ENCODE data around the gene OSBPL2. TPM values are rescaled to one million over a fixed set of nuclear protein-coding genes. Genes with fewer than 3 reads are reported as not detected.

OSBPL2 gene
- total RNA-seq, 1 experiment from 2014 or later, result 36.9 TPM

DNA sequence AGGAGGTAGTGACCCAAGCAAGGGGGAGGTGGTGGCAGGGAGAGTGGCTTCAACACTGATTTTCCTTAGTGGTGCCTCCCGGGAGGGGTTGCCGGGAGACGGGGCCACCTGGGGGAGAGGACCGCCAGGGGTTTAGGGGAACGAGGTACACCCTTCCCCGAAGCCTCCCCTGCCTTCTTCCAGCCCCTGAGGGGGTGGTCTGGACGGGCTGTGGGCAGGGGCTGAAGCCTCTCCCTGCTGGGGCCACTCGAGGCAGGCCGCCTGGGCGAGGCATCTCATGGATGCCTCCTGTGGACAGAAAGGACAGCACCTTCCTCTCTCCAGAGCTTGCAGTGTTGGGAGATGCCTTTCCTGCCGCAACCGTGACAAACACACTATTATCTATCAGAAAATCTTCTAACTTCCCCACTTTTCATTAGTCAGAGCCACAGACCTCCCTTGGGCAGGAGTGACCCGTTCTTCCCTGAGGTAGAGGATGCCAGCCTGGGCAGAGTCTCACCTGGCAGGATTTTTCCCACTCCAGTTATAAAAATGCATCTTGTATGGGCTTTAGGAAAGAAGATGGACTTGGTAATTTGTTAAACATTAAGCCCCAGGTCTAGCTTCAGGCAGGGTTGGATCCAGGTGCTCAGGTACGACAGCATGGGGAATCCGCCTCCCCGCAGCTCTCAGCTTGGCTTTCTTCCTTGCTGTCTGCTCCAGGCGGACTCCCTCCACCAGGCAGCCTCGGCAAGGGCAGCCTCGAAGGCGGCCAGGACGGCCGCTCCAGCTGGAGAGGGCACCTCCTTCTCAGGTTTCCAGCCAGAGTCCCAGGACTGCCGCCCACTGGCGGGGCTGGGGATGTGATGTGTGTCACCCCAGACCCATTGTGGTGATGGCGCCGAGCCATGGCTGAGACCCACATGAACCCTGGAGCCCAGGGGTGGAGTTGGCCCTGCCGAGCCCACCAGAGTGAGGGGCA lies 29.2 kb upstream of the OSBPL2 start:
- RAD21 ChIA-PET (ENCODE audit: low non-redundant PET in 1 of 2, low total read pairs in 2 of 2, uncharacterized antibody in 2 of 2, unreplicated experiment in 2 of 2), result no interaction called here
- Histone ChIP-seq H4K20me1 (ENCODE audit: insufficient read depth) (no peaks in the 10 kb centered on the region), H3K9me2 (ENCODE audit: insufficient read depth) (no peaks in the 10 kb centered on the region), H3K4me1 (ENCODE audit: control insufficient read depth in 1 of 2, insufficient read depth in 2 of 2, low read length in 2 of 2) (peaks cover 0 to 5% of the 10 kb centered on the region in 2 experiments; a peak in 1 of 4 replicates), H2AFZ (ENCODE audit: low read depth, low read length, poor library complexity, severe bottlenecking) (no peak overlapping the region), H3K36me3 (ENCODE audit: control insufficient read depth in 1 of 2, insufficient read depth in 2 of 2, low read length in 2 of 2) (peaks cover 0 to 3% of the 10 kb centered on the region in 2 experiments; a peak in 1 of 4 replicates), H3K27me3 (ENCODE audit: insufficient read depth, low read length) (peaks cover 4% of the 10 kb centered on the region; the same call in 1 of the 2 replicates), H3K9ac (ENCODE audit: low read length) (no peak overlapping the region), H3K9me3 (ENCODE audit: control insufficient read depth in 1 of 2, insufficient read depth in 1 of 2, low read depth in 1 of 2, low read length in 2 of 2) (no peaks in the 10 kb centered on the region), H3K79me2 (ENCODE audit: insufficient read depth, low read length) (no peaks in the 10 kb centered on the region), H3K4me2 (ENCODE audit: low read length) (no peak overlapping the region), H3K4me3 (replicated peaks in 1 of 2; ENCODE audit: low read depth in 1 of 2, low read length in 2 of 2) (no peak overlapping the region), H3K27ac (ENCODE audit: low read depth, low read length) (no peak overlapping the region)
- intact Hi-C loops (cut with micrococcal nuclease), result no loop called here
- ATAC-seq (peak; percentile 74), DNase-seq (ENCODE audit: low read depth, low spot score) (no peak)
- POLR2A ChIA-PET, result no interaction called here
- no TSS peak for BruUV-seq (replicated peaks)
- TF ChIP-seq RAD21 (IDR thresholded peaks at IDR 0.05; ENCODE audit: low read depth), result peak; percentile 42
- no peak for TF ChIP-seq ATF3 (IDR thresholded peaks at IDR 0.05)
- peak; percentile 24 to 28 (median 28); a peak in 4 of 6 replicates for TF ChIP-seq CTCF (IDR thresholded peaks at IDR 0.05 in 2 of 3, conservative IDR thresholded peaks at IDR 0.05 in 1 of 3; ENCODE audit: borderline replicate concordance in 1 of 3, insufficient read depth in 1 of 3, low read depth in 2 of 3, low read length in 2 of 3)
- CTCF ChIA-PET, result no interaction called here

All from HCT116 (cell line).